Measurements from ENCODE around the gene ANGEL1. TPM values are rescaled to one million over a fixed set of nuclear protein-coding genes. Genes with fewer than 3 reads are reported as not detected.

The ANGEL1 gene
- total RNA-seq, 1 experiment from 2014 or later: 19.1 TPM

- POLR2A ChIA-PET: no interaction called here
Measured at GRCh38 chr14:76754586-76754985, 58.1 kb downstream of the ANGEL1 start.

GRCh38 chr14:76753541-76754198 lies 59.0 kb downstream of the ANGEL1 start:
- no TSS peak for BruUV-seq (replicated peaks)
- POLR2A ChIA-PET: no interaction called here
- Histone ChIP-seq H3K9me3 (ENCODE audit: control insufficient read depth, insufficient read depth, low read depth, low read length) (no peaks in the 10 kb centered on the region), H3K4me1 (ENCODE audit: control insufficient read depth, insufficient read depth, low read length) (no peaks in the 10 kb centered on the region), H3K27ac (ENCODE audit: low read length) (no peak overlapping the region), H3K4me3 (ENCODE audit: low read depth in 2 of 2, low read length in 2 of 2) (no peak overlapping the region), H3K27me3 (ENCODE audit: control insufficient read depth, insufficient read depth, low read length) (no peaks in the 10 kb centered on the region), H3K36me3 (ENCODE audit: control insufficient read depth, insufficient read depth, low read length) (no peaks in the 10 kb centered on the region)
- DNase-seq (ENCODE audit: low read depth, low spot score) (no peak), ATAC-seq (no peak)
- CTCF ChIA-PET: no interaction called here
- intact Hi-C loops (cut with micrococcal nuclease; ENCODE audit: unreplicated experiment) (no loop called here), in situ Hi-C loops (cut with HindIII; ENCODE audit: low pct_unique_long_range_greater_than_20kb, low sequenced_read_pairs) (no loop called here)
- TF ChIP-seq REST (IDR thresholded peaks at IDR 0.05; ENCODE audit: insufficient read depth in 1 of 2, low read depth in 2 of 2, low read length in 1 of 2) (no peak), SIN3A (IDR thresholded peaks at IDR 0.05; ENCODE audit: borderline replicate concordance, insufficient read depth, low read depth, low read length) (no peak), CTCF (IDR thresholded peaks at IDR 0.05) (no peak), POLR2AphosphoS5 (IDR thresholded peaks at IDR 0.05; ENCODE audit: low read depth, low read length) (no peak), TCF7L2 (IDR thresholded peaks at IDR 0.05; ENCODE audit: low read depth, low read length) (no peak)

More at GRCh38 chr14:76754586-76754985, 58.1 kb downstream of the ANGEL1 start:
- in situ Hi-C loops (cut with HindIII; ENCODE audit: low pct_unique_long_range_greater_than_20kb, low sequenced_read_pairs) (no loop called here), intact Hi-C loops (cut with micrococcal nuclease; ENCODE audit: unreplicated experiment) (no loop called here)
- TF ChIP-seq POLR2AphosphoS5 (IDR thresholded peaks at IDR 0.05; ENCODE audit: low read depth, low read length) (no peak), SIN3A (IDR thresholded peaks at IDR 0.05; ENCODE audit: borderline replicate concordance, insufficient read depth, low read depth, low read length) (no peak), REST (IDR thresholded peaks at IDR 0.05; ENCODE audit: insufficient read depth in 1 of 2, low read depth in 2 of 2, low read length in 1 of 2) (no peak), TCF7L2 (IDR thresholded peaks at IDR 0.05; ENCODE audit: low read depth, low read length) (no peak), CTCF (IDR thresholded peaks at IDR 0.05) (no peak)
- Histone ChIP-seq H3K36me3 (ENCODE audit: control insufficient read depth, insufficient read depth, low read length) (no peaks in the 10 kb centered on the region), H3K4me3 (ENCODE audit: low read depth in 2 of 2, low read length in 2 of 2) (no peak overlapping the region), H3K27ac (ENCODE audit: low read length) (no peak overlapping the region), H3K9me3 (ENCODE audit: control insufficient read depth, insufficient read depth, low read depth, low read length) (no peaks in the 10 kb centered on the region), H3K4me1 (ENCODE audit: control insufficient read depth, insufficient read depth, low read length) (no peaks in the 10 kb centered on the region), H3K27me3 (ENCODE audit: control insufficient read depth, insufficient read depth, low read length) (no peaks in the 10 kb centered on the region)
- ATAC-seq (no peak), DNase-seq (ENCODE audit: low read depth, low spot score) (no peak)
- CTCF ChIA-PET: interaction anchor here (0.6 kb wide), 1 partner anchor 146 kb away, joined by 3 read pairs; no protein-coding TSS in a partner anchor
- BruUV-seq (replicated peaks): no TSS peak

Measured in Panc1 (cell line).